Measurements from ENCODE around the gene GADL1. TPM values are rescaled to one million over a fixed set of nuclear protein-coding genes. Genes with fewer than 3 reads are reported as not detected.

The GADL1 gene
- total and polyA plus RNA-seq, 7 donors = 0.89 to 5.6 (median 1.5) TPM

DNA sequence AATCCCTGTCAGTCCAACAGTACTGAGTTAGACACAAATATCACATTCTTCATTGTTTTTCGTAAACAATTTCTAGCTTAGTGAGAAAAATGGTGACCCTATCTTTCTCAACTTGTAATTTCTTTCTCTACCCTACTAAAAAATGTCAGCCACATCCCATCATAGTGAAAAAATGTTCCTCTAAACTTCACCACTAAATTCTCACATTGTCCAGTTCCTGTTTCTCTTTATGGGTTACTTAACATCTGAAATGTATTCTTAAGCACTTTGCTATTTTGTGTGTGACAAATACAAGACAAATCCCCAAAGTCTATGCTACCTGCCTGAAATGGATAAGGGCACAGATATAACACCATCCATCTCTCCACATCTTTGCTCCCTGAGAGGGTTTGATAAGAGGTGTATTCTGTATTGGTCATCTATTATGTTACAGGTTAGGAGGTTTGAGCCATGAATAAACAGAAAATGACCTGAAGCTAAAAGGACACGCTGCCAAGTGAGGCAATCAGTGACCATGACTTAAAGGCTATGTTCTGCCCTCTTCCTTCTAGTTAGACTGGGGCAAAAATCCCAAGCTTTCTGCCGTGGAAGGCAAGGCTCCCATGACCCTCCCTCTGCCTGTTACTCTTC, 118.2 kb downstream of the GADL1 start:
- DNase-seq (no peak), ATAC-seq (no peak)
- Histone ChIP-seq H3K27me3 (ENCODE audit: insufficient read depth in 3 of 3, low read length in 2 of 3) (no peaks in the 10 kb centered on the region), H3K4me1 (no peaks in the 10 kb centered on the region), H3K27ac (no peak overlapping the region), H3K9me3 (no peaks in the 10 kb centered on the region), H3K36me3 (ENCODE audit: insufficient read depth in 1 of 2, low read depth in 1 of 2) (no peaks in the 10 kb centered on the region), H3K4me3 (no peak overlapping the region)
- TF ChIP-seq, protein P1, sequence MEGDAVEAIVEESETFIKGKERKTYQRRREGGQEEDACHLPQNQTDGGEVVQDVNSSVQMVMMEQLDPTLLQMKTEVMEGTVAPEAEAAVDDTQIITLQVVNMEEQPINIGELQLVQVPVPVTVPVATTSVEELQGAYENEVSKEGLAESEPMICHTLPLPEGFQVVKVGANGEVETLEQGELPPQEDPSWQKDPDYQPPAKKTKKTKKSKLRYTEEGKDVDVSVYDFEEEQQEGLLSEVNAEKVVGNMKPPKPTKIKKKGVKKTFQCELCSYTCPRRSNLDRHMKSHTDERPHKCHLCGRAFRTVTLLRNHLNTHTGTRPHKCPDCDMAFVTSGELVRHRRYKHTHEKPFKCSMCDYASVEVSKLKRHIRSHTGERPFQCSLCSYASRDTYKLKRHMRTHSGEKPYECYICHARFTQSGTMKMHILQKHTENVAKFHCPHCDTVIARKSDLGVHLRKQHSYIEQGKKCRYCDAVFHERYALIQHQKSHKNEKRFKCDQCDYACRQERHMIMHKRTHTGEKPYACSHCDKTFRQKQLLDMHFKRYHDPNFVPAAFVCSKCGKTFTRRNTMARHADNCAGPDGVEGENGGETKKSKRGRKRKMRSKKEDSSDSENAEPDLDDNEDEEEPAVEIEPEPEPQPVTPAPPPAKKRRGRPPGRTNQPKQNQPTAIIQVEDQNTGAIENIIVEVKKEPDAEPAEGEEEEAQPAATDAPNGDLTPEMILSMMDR (IDR thresholded peaks at IDR 0.05) = no peak
- 83 to 89% (median 87%) methylated on average over 3 of the region's 3 CpGs for WGBS, 3 donors
- intact Hi-C loops (cut with DNase I) = loop anchor here (5.0 to 10.0 kb wide), 2 partner anchors 288 to 356 kb away; no protein-coding TSS in a partner anchor

DNA sequence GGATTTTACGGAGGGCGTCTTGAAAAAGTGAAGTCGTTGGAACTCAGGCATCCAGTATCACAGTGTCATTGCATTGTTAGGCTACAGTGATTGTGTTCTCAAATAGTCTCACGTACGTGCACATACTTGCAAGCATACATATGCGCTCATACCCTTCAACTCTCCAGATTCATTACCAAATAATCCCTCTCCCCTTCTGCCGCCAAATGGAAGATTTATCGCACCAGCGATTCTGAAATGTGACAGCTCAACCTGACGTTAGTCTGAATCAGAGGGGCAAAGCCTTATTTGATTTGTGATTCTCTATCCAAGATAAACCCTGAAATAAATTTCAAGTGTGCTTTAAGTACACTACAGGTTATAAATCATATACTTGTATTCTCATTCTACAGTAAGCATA, 119.4 kb downstream of the GADL1 start:
- Histone ChIP-seq H3K4me3 (peak overlapping the region; percentile 51), H3K36me3 (ENCODE audit: insufficient read depth in 1 of 2, low read depth in 1 of 2) (no peaks in the 10 kb centered on the region), H3K27ac (peak overlapping the region; percentile 59), H3K4me1 (peaks cover 6% of the 10 kb centered on the region), H3K27me3 (ENCODE audit: insufficient read depth in 3 of 3, low read length in 2 of 3) (no peaks in the 10 kb centered on the region), H3K9me3 (no peaks in the 10 kb centered on the region)
- intact Hi-C loops (cut with DNase I) = loop anchor here (5.0 to 10.0 kb wide), 2 partner anchors 290 to 357 kb away; no protein-coding TSS in a partner anchor
- DNase-seq = no peak
- TF ChIP-seq, protein P1 (IDR thresholded peaks at IDR 0.05) = no peak
- WGBS, 3 donors = 30 to 40% (median 31%) methylated on average over 10 of the region's 10 CpGs
- ATAC-seq = peak; percentile 44 to 84 (median 68)

DNA sequence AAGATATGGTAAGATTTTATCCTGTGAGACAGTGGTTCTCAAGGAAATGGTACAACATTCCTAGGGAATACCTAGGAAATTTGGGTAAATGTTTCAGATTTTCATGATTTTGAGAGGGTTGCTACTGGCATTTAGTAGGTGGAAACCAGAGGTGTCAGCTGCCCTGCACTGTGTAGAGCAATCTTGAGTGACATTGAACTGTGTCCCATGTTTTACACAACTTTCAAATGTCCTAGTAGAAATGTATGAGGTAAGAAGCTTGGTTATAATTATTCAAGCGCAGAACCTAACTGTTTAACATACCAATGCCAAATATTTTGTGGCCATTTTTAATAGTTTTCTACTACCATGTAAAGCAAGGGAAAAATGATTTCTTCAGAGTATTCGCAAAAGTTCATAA, 120.4 kb downstream of the GADL1 start:
- peak in 3 of 4 donors; percentile 49 to 71 (median 68) for ATAC-seq
- Histone ChIP-seq H3K4me3 (no peak overlapping the region), H3K4me1 (peaks cover 6% of the 10 kb centered on the region), H3K36me3 (ENCODE audit: insufficient read depth in 1 of 2, low read depth in 1 of 2) (no peaks in the 10 kb centered on the region), H3K27me3 (ENCODE audit: insufficient read depth in 3 of 3, low read length in 2 of 3) (no peaks in the 10 kb centered on the region), H3K27ac (peak overlapping the region; percentile 59), H3K9me3 (no peaks in the 10 kb centered on the region)
- intact Hi-C loops (cut with DNase I) = loop anchor here in 1 of 2 donors (5.0 to 10.0 kb wide), 3 partner anchors 98 to 291 kb away; partner anchors contain the start of gene GADL1
- TF ChIP-seq, protein P1 (IDR thresholded peaks at IDR 0.05) = no peak
- 88 to 96% (median 96%) methylated on average over 2 of the region's 2 CpGs for WGBS, 3 donors
- no peak for DNase-seq

DNA sequence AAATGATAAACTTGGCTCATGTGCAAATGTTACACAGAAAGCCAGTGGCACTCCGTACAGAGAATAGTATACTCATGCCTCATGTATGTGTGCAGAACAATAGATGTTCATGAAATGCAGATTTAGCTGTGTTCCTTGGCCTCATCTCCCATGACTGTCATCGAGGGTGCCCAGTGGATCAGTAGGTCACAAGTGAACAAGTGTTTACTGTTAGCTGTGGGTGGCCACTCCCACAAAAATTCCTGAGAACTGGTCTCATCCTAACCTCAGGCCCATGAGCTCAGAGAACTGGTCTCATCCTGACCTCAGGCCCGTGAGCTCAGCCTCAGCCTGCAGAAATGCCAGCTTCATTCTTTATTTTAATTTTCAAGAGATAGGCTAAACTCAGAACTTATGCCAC, 124.1 kb downstream of the GADL1 start:
- TF ChIP-seq, protein P1 (IDR thresholded peaks at IDR 0.05) = no peak
- WGBS, 3 donors = 20 to 43% (median 28%) methylated on average over 3 of the region's 3 CpGs
- H3K4me3 ChIP-seq = no peak overlapping the region
- H3K36me3 ChIP-seq (ENCODE audit: insufficient read depth in 1 of 2, low read depth in 1 of 2) = no peaks in the 10 kb centered on the region
- no peaks in the 10 kb centered on the region for H3K9me3 ChIP-seq
- H3K27me3 ChIP-seq (ENCODE audit: insufficient read depth in 3 of 3, low read length in 2 of 3) = no peaks in the 10 kb centered on the region
- peak overlapping the region; percentile 33 for H3K27ac ChIP-seq
- DNase-seq = peak; percentile 30 to 69
- intact Hi-C loops (cut with DNase I) = loop anchor here in 1 of 2 donors (5.0 to 10.0 kb wide), 3 partner anchors 102 to 294 kb away; partner anchors contain the start of gene GADL1
- peak; percentile 87 to 91 (median 90) for ATAC-seq
- peaks cover 28% of the 10 kb centered on the region for H3K4me1 ChIP-seq
